ELR (cell line): ENCODE data around the gene NUP35.

Experiments
- DNase-seq: peaks from one replicate; pipeline ENCODE4 v3.0.0-alpha.2; 2015; ENCODE audit warnings: low read depth

Gene NUP35

GRCh38 chr2:183124222-183124956, at the start of gene NUP35:
Gene NUP35, plus strand, starts transcription at chr2:183124443. Its CDS starts 15 bp downstream, at chr2:183124458.
- peak; percentile 96 for DNase-seq

GRCh38 chr2:183078163-183078463, 46.1 kb upstream of the NUP35 start:
- DNase-seq = no peak

- peak; percentile 92 for DNase-seq
These were observed 45.6 kb upstream of the NUP35 start, which contains the start of gene DUSP19 for GRCh38 chr2:183078464-183079138. Gene DUSP19, plus strand, starts transcription at chr2:183078747. Its CDS starts 187 bp downstream, at chr2:183078934.

DNA sequence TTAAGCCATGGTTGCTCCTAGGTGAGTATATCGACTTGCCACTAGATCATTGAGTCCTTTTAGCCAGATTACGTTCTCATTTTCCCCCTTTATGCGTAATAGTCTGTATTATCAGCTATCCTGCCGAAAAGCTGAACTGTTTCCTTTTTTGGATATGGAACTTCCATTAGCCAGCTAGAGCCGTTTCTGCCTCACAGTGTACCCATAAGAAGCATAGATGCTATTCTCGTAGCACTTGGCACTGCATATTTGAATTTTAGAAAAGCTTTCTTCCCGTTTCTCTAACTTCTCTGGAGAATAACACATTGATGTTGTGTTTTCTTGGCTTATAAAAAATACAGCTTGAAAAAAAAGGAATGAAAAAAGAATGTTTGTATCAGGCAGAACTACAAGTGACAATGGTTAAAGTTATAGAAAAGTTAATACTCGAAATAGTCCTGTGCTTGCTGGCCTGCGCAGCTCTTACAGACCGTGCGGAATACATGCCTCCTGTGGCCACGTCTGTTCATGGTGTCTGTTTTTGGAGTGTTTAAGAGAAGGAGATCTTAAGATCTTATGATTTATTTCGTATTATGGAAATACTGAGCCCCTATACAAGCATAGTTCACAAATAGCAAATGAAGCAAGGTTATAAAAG, 45.0 kb upstream of the NUP35 start:
- DNase-seq = peak; percentile 16

GRCh38 chr2:183081911-183082310, 42.3 kb upstream of the NUP35 start:
- DNase-seq = no peak

DNA sequence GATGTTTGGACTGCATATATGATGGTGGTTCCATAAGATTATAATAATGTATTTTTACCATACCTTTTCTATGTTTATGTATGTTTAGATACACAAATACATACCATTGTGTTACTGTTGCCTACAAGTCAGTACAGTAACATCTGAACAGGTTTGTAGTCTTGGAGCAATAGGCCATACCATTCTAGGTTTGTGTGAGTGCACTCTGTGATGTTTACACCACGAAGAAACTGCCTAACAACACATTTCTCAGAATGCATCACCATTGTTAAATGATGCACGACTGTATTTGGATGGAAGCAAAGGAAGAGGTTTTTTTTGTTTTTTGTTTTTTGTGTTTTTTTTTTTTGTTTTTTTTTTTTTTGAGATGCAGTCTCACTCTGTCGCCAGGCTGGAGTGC, 36.2 kb upstream of the NUP35 start:
- no peak for DNase-seq

DNA sequence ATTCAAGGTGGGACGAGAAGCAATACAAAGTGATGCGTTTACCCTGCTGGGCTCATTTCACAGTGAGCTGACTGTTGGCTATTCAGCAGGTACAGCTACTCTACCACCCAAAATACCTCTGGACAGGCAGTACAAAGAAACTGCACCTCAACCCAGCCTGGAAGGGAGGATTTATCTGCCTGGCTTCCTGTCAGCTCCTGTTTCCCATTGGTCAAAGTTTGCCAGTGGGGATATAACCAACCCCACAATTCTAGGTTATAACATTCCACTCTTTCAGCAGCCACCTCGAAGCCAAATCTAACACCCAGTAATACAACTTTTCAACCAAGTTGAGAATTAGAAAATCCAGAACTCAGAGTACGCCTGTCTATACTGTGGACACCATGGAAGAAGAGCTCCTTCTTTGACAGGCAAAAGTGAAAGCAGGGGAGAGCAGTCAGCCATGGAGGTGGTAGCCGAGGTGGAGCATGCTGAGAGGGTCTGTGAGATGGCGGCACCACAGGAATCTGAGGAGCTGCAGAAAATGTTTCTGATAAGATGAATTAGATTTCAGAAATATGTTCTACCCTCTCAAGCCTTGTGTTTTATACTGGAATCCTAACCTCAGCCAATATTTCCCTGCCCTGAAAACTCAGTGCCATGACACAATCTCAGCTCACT, 34.9 kb upstream of the NUP35 start:
- no peak for DNase-seq

GRCh38 chr2:183091318-183091953, 32.8 kb upstream of the NUP35 start:
- DNase-seq = no peak

GRCh38 chr2:183091954-183092345, 32.3 kb upstream of the NUP35 start:
- no peak for DNase-seq

- peak; percentile 69 for DNase-seq
These were observed 30.2 kb upstream of the NUP35 start for GRCh38 chr2:183093857-183094657.

DNA sequence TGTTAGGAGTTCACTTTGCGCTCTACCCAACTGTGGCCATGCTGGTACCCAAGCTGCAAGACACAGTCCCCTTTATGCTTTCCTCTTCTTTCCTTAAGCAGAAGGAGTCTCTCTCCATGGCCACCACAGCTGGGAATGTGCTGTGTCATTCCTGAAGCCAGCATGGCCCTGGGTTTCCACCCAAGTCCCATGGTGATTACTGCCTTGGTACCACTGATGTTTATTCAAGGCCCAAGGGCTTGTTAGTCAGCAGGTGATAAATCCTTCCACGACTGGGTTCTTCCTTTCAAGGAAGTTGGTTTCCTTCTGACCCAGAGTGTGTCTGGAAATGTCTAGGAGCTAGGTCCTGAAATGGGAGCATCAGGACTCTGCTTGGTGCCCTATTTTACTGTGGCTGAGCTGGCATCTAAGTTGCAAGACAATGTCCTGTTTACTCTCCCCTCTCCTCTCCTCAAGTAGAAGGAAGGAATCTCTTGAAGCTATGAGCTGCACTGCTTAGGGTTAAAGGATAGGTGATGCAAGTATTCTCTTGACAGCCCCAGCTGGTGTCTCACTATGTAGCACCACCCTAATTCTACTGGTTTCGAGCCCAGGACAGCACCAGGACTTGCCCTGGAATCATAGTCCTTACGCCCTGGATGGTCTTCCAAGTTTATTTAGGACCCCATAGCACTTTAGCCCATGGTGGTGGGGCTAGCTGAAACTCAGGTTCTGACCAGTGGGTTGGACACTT, 18.7 kb upstream of the NUP35 start:
- peak; percentile 83 for DNase-seq

DNA sequence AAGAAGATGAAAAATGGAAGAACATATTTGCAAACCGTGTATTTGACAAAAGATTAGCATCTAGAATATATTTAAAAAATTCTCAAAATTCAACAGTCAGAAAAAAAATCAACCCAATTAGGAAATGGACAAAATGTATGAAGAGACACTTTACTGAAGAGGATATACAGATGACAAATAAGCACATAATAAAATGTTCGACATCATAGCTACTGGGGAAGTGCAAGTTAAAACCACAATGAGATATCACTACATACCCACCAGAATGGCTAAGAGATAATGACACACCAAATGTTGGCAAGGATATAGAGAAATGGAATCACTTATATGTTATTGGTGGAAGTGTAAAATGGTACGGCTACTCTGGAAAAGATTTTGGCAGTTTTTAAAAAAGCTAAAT, 11.7 kb upstream of the NUP35 start:
- no peak for DNase-seq

GRCh38 chr2:183113630-183114029, 10.6 kb upstream of the NUP35 start:
- no peak for DNase-seq

DNA sequence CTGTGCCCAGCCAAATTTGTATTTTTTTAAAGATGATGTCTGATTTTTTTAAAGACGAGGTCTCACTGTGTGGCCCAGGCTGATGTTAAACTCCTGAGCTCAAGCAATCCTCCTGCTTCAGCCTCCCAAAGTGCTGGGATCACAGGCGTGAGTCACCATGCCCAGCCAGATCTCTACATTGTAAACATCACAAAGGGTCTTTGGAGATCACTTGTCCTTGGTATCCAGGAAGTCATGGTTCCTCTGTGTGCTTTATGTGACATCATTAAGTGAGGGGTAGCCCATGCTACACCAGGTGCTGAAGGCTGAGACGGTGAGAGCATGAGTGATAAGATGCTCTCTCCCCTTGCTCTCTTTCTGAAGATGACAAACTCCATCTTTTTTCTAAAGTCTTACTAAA, 7.0 kb upstream of the NUP35 start:
- no peak for DNase-seq

GRCh38 chr2:183123117-183123958, 905 bp upstream of the NUP35 start:
- DNase-seq = peak; percentile 39

- no peak for DNase-seq
These were observed 353 bp upstream of the NUP35 start for GRCh38 chr2:183123959-183124221.

- DNase-seq = no peak
These were observed 663 bp downstream of the NUP35 start for GRCh38 chr2:183124957-183125255.

DNA sequence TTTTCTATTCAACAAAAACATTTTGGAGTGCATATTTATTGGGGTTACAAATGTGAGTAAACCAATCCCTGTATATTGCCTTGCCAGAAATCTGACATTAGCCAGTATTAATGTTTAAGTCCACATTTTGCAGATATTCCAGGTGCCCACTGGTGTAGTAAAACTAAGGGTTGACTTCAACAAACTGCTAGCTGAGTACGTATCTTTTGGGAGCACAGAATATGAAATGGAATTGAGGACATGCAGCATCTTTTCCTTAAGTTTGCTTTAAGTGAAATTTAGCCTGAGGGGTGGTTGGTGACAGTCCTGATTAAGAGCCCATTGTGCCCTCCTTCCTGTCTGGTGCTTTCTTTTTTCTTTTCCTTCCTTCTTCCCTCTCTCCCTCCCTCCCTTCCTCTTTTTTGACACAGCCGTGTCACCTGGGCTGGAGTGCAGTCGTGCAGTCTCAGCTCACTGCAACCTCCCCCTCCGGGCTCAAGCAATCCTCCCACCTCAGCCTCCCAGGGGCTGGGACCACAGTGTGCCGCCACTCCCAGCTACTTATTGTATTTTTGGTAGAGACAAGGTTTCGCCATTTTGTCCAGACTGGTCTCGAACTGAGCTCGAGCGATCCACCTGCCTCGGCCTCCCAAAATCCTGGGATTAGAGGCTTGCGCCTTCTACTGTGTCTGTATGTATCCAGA, 1.6 kb downstream of the NUP35 start:
- DNase-seq = no peak

DNA sequence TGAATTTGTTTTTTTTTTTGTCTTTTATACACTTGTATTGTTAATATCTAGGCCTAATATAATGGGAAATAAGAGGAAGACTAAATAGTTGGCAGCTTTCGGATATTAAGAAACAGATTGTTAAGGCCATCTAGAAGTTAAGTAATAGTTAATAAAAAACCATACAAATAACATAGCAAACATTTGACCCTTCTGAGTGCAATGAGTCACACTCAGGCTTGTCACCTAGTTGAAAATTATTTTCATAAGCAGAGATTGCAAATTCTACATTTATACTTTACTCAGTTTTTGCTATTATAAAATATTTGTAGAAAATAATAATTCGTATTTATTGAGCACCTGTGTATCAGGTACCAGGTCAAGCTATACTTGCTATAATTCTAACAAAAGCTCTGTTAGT, 2.4 kb downstream of the NUP35 start:
- DNase-seq = no peak

- DNase-seq = no peak
These were observed 9.8 kb downstream of the NUP35 start for GRCh38 chr2:183134016-183134415.
